ENCODE results near the gene OSBPL2. TPM values are rescaled to one million over a fixed set of nuclear protein-coding genes. Genes with fewer than 3 reads are reported as not detected.

The OSBPL2 gene
- polyA plus RNA-seq, 1 donor (not counting 4 experiments of a cell fraction or from before 2014, with no cell fraction given), result 15.9 TPM

DNA sequence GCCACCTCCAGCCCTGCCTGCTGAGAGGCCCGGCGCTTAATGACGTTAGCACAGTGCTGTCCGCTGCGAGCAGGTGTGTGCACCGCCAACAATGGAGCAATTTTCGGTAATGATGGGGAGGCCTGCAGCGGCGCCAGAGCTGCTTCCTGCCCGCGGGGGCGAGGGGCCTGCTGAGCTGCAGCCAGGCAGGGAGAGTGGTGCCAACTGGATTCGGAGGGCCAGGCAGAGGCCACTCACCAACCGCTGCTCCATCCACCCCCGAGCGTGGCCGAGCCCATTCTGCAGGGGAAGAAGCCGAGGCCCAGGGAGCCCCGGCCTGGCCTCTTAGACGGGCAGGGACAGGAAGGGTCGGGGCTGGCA is 27.8 kb upstream of the OSBPL2 start:
- peaks cover 44% of the 10 kb centered on the region for H3K27me3 ChIP-seq (ENCODE audit: control insufficient read depth, extremely low read depth, insufficient read depth, low read length)
- no peak for DNase-seq (ENCODE audit: low read depth, low spot score)
- H2AFZ ChIP-seq (ENCODE audit: control insufficient read depth, low read length), result no peak overlapping the region
- no peak for FAIRE-seq
- H3K4me3 ChIP-seq (ENCODE audit: control insufficient read depth in 2 of 3, extremely low read depth in 1 of 3, insufficient read depth in 2 of 3, low read depth in 1 of 3, low read length in 3 of 3), result no peak overlapping the region
- no peaks in the 10 kb centered on the region for H3K79me2 ChIP-seq (ENCODE audit: control insufficient read depth, insufficient read depth, low read length)
- no peaks in the 10 kb centered on the region for H3K36me3 ChIP-seq (ENCODE audit: control insufficient read depth in 2 of 2, extremely low read depth in 1 of 2, insufficient read depth in 2 of 2, low read length in 2 of 2)
- no peak overlapping the region for H3K9ac ChIP-seq (ENCODE audit: control insufficient read depth, extremely low read depth, insufficient read depth, low read length)
- no peak for TF ChIP-seq EZH2 (IDR thresholded peaks at IDR 0.05; ENCODE audit: low read length)
- TF ChIP-seq, protein P1, sequence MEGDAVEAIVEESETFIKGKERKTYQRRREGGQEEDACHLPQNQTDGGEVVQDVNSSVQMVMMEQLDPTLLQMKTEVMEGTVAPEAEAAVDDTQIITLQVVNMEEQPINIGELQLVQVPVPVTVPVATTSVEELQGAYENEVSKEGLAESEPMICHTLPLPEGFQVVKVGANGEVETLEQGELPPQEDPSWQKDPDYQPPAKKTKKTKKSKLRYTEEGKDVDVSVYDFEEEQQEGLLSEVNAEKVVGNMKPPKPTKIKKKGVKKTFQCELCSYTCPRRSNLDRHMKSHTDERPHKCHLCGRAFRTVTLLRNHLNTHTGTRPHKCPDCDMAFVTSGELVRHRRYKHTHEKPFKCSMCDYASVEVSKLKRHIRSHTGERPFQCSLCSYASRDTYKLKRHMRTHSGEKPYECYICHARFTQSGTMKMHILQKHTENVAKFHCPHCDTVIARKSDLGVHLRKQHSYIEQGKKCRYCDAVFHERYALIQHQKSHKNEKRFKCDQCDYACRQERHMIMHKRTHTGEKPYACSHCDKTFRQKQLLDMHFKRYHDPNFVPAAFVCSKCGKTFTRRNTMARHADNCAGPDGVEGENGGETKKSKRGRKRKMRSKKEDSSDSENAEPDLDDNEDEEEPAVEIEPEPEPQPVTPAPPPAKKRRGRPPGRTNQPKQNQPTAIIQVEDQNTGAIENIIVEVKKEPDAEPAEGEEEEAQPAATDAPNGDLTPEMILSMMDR (optimal IDR thresholded peaks at IDR 0.05 in 1 of 3, IDR thresholded peaks at IDR 0.05 in 1 of 3, conservative IDR thresholded peaks at IDR 0.05 in 1 of 3; ENCODE audit: extremely low read depth in 1 of 3, insufficient read depth in 2 of 3, low read length in 3 of 3), result no peak
- no peaks in the 10 kb centered on the region for H3K9me1 ChIP-seq (ENCODE audit: control insufficient read depth, extremely low read depth, insufficient read depth, low read length)
- H3K4me2 ChIP-seq (ENCODE audit: control insufficient read depth, extremely low read depth, insufficient read depth, low read depth, low read length), result no peak overlapping the region
- dilution Hi-C loops (cut with MboI; ENCODE audit: extremely low pct_ligation_motif_present, low sequenced_read_pairs), result no loop called here
- no peak overlapping the region for H3K27ac ChIP-seq (ENCODE audit: control insufficient read depth, insufficient read depth, low read length)
- H3K9me3 ChIP-seq (ENCODE audit: control insufficient read depth, low read depth, low read length), result no peaks in the 10 kb centered on the region
- H3K4me1 ChIP-seq (ENCODE audit: control insufficient read depth, extremely low read depth, insufficient read depth, low read length), result peaks cover 9% of the 10 kb centered on the region
- peaks cover 12% of the 10 kb centered on the region for H4K20me1 ChIP-seq (ENCODE audit: control insufficient read depth, extremely low read depth, insufficient read depth, low read length)

DNA sequence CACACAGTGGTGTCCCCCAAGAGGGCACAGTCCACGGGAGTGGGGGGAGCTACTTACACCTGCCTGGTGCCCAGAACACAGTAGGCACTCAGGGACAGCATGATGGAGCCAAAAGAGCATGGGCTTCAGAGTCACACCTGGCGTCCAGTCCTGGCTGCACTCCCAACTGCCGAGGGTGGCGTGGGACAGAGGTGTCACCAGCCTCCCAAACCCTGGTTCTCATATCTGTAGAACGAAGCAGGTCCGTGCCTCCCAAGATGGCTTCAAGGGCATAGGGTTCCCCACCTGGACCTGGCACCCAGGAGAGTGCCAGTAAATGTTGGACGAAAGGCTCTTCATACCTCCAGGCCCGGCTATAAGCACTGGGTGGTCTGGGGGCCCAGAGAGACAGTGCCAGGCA is 27.1 kb upstream of the OSBPL2 start:
- H3K4me3 ChIP-seq (ENCODE audit: control insufficient read depth in 2 of 3, extremely low read depth in 1 of 3, insufficient read depth in 2 of 3, low read depth in 1 of 3, low read length in 3 of 3), result no peak overlapping the region
- no peaks in the 10 kb centered on the region for H3K9me3 ChIP-seq (ENCODE audit: control insufficient read depth, low read depth, low read length)
- TF ChIP-seq, protein P1 (optimal IDR thresholded peaks at IDR 0.05 in 1 of 3, IDR thresholded peaks at IDR 0.05 in 1 of 3, conservative IDR thresholded peaks at IDR 0.05 in 1 of 3; ENCODE audit: extremely low read depth in 1 of 3, insufficient read depth in 2 of 3, low read length in 3 of 3), result no peak
- TF ChIP-seq EZH2 (IDR thresholded peaks at IDR 0.05; ENCODE audit: low read length), result no peak
- FAIRE-seq (no peak), DNase-seq (ENCODE audit: low read depth, low spot score) (no peak)
- no peak overlapping the region for H3K27ac ChIP-seq (ENCODE audit: control insufficient read depth, insufficient read depth, low read length)
- H3K9me1 ChIP-seq (ENCODE audit: control insufficient read depth, extremely low read depth, insufficient read depth, low read length), result no peaks in the 10 kb centered on the region
- no peaks in the 10 kb centered on the region for H3K79me2 ChIP-seq (ENCODE audit: control insufficient read depth, insufficient read depth, low read length)
- peaks cover 9% of the 10 kb centered on the region for H3K4me1 ChIP-seq (ENCODE audit: control insufficient read depth, extremely low read depth, insufficient read depth, low read length)
- no peak overlapping the region for H3K9ac ChIP-seq (ENCODE audit: control insufficient read depth, extremely low read depth, insufficient read depth, low read length)
- no peak overlapping the region for H2AFZ ChIP-seq (ENCODE audit: control insufficient read depth, low read length)
- H3K36me3 ChIP-seq (ENCODE audit: control insufficient read depth in 2 of 2, extremely low read depth in 1 of 2, insufficient read depth in 2 of 2, low read length in 2 of 2), result no peaks in the 10 kb centered on the region
- peaks cover 12% of the 10 kb centered on the region for H4K20me1 ChIP-seq (ENCODE audit: control insufficient read depth, extremely low read depth, insufficient read depth, low read length)
- no peak overlapping the region for H3K4me2 ChIP-seq (ENCODE audit: control insufficient read depth, extremely low read depth, insufficient read depth, low read depth, low read length)
- dilution Hi-C loops (cut with MboI; ENCODE audit: extremely low pct_ligation_motif_present, low sequenced_read_pairs), result no loop called here
- H3K27me3 ChIP-seq (ENCODE audit: control insufficient read depth, extremely low read depth, insufficient read depth, low read length), result peaks cover 52% of the 10 kb centered on the region

Data from keratinocyte (primary cell).